HT1080 (cell line): ENCODE data around the gene TSACC. TPM values are rescaled to one million over a fixed set of nuclear protein-coding genes. Genes with fewer than 3 reads are reported as not detected.
"Not testable (repeated sequence)": the region's sequence is repeated elsewhere in the genome, so short reads cannot be mapped to it uniquely, and the experiment has no call there.

Source experiments
- DNase-seq: peaks from one replicate; pipeline ENCODE4 v3.0.0-alpha.2; 2015; ENCODE audit warnings: low read depth
- polyA plus RNA-seq, 2 experiments: library from polyadenylated mRNA; depleted of rRNA; stranded (reverse); fragments of >200 nt; gene quantifications; 2 replicates each; pipeline ENCODE4 v1.2.3, GENCODE V29; 2015
- total RNA-seq: library from RNA; depleted of rRNA; stranded (reverse); fragments of >200 nt; shearing (Covaris generic); gene quantifications from 2 replicates; pipeline ENCODE4 v1.2.3, GENCODE V29; 2014; rRNA removed

The TSACC gene
- total RNA-seq = 0.70 and 0.87 TPM in 2 replicates
- 0.73 and 2.6 TPM in 2 replicates for polyA plus RNA-seq (2015; cell fraction: cytosol; rRNA removed)
- 0.32 TPM in 1 of 2 replicates, not detected in the other for polyA plus RNA-seq (2015; cell fraction: nucleus; rRNA removed)

DNA sequence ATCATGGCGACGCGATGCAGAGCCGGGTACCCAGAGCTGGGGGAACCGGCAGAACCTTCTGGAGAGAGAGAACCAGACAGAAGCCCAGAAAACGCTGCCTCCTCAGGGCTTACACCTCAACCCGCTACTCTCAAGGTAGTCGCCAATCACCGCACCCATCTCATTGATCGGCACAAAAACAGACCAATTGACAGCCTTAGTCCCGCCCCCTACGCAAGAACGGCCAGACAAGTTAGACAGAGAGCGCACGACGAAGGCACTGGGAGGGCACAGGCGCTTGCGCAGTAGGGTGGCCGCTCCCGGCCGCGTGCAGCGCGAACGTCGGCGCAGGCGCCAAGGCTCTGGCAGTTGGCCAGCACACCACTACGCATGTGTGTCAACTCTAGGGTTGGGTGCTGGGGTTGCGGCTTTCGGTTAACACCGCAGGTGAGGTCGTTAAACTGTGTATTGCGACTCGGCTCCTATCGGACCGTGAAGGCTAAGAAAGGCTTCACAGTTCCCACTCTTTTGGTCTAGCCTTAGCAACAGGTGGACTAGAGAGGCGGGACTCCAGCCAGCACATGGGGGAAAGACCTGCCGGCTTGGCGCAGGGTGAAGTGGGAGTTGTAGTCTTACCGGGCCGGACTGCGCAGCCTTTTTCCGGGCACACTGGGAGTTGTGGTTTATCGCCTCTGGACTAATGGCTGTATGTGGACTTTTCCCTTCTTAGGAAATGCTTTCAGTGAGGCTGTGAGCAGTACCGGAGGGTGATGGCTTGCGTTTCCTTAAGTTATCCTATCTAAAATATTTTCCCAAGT is at the start of gene TSACC, which contains the start of gene CCT3:
TSS of gene TSACC (plus strand) at position 347 of the 797 bp plus-strand sequence. CDS start 1,232 bp downstream, outside the sequence.
TSS of gene CCT3 (minus strand) at position 113 of the 797 bp plus-strand sequence. CDS start at position 5, 108 bp downstream.
- peak; percentile 100 for DNase-seq

DNA sequence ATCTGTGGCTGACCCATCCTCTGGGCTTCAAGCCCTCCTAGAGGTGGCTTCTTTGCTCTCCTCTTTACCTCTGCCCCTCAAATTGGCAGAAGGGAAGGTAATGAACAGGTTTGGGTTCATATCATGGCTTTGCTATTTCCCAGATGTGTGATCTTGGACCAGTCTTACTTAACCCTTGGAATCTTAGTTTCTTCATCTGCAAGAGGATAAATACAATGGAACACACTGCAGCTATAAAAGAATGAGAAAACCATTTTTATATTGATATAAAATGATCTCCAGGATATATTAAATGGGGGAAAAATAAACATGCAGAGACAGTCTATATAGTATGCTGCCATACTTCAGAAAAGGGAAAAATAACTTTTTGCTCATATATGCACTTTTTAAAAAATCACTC is 48.5 kb upstream of the TSACC start:
- no peak for DNase-seq

DNA sequence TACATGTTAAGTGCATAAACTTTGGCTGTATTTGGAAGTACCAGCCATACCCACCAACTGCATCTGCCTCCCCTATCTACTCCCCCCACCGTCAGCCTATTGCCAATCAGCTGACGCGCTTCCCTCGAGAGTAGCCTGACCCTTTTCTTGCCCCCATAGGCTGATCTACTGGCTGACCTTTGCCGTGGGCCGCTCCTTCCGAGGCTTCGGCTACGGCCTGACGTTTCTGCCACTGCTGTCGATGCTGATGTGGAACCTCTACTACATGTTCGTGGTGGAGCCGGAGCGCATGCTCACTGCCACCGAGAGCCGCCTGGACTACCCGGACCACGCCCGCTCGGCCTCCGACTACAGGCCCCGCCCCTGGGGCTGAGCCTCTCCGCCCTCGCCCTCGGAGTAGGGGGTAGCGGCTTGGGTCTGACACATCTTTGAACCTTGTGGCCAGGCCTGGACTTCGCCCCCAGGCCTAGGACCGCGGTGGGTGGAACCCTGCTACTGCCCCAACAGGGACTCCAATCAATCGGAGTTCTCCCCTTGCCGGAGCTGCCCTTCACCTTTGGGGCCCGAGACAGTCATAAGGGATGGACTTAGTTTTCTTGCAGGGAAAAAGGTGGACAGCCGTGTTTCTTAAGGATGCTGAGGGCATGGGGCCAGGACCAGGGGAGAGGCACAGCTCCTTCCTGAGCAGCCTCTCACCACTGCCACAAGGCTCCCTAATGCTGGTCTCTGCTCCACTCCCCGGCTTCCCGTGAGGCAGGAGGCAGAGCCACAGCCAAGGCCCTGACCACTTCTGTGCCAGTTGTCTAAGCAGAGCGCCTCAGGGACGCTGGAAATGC is 46.9 kb upstream of the TSACC start:
- peak; percentile 45 for DNase-seq

DNA sequence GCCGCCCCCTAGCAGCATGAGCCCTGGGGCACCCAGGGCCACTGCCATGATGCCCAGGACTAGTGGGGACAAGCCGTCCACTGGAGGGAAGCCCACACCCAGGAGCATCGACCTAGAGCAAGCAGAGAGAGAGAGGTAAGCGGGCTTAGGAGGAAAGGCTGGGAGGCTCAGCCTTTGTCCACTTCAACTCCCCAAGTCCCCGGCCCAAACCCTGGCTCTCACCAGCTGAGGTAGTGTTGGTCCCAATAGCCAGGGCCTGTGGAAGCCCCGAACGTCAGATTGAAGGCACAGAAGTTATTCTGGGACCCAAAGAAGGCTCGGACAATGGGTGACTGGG is 45.3 kb upstream of the TSACC start:
- no peak for DNase-seq

DNA sequence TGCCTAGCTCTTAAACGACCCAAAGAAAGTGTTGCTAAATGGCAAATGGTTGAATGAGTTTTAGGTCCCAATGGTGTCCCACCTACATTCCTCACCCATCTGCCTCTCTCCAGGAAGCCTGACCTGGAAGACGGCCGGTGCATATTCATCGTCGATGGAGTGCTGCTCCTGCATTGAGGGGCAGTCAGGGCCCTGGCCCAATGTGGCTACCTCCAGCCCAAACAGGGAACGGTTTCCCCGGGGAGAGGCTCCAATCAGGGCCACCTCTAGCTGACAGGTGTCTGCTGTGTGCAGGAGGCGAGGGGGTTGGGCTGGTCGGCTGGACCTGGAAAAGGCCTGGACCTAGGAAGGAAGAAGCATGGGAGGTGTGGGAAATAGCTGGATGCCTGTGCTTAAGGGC is 44.4 kb upstream of the TSACC start:
- DNase-seq = no peak

DNA sequence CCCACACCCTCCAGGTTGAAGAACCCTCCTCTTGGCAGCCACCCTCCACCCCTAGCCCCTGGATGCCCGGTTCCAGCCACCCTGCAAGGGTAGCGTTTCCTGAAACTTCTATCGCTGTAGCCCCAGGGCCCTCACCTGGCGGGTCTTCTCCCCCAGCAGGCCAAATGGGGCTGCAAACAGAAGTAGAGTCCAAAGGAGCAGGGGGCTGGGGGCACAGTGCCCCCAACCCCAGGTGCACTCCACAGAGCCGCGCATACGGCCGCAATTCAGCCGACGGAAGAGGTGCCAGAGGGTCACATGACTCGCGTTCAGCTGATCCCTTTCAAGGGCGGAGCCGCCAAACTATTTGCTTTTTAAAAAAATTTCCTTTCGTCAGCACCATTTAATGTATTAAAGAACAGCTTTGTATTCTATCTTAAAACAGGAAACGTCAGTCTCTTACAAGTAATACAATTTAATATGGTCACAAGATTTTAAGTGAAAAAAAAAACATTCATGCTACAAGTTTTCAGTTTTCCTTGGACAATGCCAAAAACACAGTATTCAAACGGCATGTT is 42.9 kb upstream of the TSACC start, which contains the start of gene GLMP:
TSS of gene GLMP (minus strand) at position 289 of the 557 bp plus-strand sequence. CDS start at position 255, 34 bp downstream.
- peak; percentile 41 for DNase-seq

DNA sequence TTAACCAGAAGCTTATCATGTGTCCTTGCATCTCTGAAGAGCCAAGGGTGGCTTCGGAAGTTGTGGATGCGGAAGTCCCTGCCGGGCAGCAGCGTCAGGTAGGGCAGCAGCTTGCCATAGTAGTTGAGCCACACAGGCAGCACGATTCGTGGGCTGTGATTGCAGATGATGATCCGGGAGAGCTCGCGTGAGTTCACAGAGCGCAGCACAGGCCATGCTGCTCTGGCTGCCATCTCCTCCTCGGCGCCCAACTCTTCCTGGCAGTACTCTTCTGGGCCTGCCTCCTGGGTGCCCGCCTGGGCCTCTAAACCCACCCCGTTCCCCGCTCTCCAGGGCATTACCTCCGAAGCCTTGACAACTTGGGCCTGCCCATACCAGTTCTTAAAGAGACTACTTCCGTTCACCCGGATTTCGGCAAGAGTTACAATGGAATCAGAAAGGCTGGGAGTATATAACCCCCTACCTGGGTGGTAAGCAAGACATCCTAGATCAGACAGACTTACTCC is 39.4 kb upstream of the TSACC start, which contains the start of gene VHLL:
TSS of gene VHLL (minus strand) at position 456 of the 506 bp plus-strand sequence. CDS start at position 338, 118 bp downstream.
- no peak for DNase-seq

DNA sequence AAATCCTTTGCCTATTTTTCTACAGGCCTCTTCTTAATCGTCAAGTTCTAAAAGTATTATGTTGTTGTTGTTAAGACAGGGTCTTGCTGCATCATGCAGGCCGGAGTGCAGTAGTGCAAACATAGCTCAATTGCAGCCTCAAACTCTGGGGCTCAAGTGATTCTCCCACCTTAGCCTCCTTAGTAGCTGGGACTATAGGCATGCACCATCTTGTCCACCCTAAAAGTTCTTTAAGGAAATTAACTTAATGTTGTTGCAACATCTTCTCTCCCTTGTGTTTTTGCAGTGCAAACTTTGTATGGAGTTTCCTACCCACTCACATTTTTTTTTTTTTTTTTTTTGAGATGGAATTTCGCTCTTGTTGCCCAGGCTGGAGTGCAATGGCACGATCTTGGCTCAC is 35.1 kb upstream of the TSACC start:
- DNase-seq = no peak

DNA sequence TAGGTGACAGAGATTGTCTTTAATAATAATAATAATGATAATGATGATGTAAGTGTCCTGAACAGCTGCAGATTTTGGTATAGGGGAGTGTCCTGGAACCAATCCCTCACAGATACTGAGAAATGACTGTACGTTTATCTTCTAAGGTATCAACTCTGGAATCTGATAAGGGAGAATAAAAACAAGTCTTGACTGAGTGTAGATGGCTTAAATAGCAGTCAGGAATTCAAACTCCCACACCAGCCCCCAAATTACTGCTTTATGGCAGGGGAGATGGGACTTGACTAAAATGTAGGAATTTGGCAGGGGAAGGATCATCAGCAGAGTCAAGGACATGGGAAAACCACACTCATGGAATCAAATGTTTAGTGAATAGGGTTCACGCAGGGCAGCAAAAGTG is 33.1 kb upstream of the TSACC start:
- no peak for DNase-seq

DNA sequence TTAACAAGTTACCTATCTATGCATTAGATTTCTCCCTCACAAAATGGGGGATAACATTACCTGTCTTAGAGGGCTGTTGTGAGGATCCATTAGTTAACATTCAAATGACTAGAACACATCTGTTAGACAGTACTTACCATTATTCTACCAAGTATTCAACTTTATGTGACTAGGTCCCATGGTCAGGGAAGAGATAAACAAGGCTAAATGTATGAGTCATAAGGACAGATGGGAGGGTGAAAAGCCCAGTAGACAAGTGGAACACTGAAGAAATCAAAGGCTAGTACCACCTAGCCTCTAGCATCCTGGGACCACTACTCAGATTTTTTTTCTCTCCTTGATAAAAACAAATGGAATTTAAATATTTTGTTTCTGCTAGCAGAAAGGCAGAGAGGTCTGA is 30.2 kb upstream of the TSACC start:
- DNase-seq = no peak

DNA sequence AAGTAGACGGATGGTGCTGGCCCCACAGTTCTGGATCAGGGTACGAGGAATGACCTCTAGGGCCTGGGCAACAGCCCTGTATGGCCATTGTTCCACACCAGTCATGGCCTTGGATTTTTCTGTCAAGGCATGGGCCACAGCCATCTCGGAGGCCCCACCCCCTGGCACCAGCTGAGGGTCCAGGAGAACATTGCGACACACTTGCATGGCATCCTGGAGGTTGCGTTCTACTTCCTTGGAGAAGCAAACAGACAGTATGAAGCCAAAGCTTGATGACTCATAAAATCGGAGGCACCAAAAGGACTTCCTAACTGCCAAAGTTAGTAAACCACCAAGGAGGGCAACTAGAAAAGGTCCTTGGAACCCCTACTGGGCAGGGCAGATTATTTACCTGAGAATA is 27.4 kb upstream of the TSACC start:
- DNase-seq = peak; percentile 62

DNA sequence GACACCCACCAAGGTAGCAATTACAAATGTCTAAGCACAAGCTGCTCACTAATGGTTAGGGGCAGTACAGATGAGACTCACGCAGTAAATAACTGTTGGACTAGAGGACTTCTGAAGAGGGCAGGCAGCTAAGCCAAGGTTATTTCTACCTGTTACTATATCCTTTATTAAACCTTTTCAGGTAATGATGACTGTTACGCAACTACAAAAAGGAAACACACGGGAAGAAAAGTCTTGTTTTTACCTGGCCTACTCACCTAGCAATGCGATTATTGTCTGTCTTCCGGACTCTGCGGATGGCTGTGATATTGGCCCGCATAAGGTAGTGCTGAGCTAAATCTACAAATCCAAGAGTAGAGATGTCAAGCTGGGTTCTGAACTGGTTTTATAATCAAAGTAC is 21.4 kb upstream of the TSACC start:
- no peak for DNase-seq

DNA sequence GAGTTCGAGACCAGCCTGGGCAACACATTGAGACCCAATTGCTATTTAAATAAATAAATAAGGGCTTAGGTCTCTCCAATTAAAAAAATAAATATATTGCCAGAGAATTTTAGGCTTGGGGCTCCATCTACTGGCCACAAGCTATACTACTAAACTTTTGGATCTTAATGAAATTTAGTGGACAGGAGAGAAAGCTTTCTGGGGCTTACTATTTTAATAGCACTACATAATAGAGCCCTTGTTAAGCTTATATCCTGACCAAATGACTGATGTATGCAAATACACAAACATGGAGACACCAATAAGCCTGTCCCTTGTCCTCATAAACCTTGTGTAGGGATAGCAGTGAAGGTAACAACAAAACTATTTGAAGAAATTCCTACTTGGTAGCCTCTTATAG is 18.7 kb upstream of the TSACC start:
- DNase-seq = no peak

DNA sequence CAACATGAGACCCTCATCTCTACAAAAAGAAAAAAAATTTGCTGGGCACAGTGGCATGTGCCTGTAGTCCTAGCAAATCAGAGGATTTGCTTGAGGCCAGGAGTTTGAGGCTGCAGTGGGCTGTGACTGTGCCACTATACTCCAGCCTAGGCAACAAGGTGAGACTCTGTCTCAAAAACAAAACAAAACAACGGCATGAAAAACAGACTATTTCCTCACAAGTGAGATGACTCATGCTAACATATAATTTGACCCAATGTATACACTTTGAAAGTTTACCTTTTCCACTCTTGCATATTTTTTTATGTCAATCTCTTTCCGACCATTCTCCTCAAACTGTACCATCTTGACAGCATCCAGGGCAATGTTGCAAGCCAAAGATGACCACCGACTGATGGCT is 17.8 kb upstream of the TSACC start:
- DNase-seq = no peak

DNA sequence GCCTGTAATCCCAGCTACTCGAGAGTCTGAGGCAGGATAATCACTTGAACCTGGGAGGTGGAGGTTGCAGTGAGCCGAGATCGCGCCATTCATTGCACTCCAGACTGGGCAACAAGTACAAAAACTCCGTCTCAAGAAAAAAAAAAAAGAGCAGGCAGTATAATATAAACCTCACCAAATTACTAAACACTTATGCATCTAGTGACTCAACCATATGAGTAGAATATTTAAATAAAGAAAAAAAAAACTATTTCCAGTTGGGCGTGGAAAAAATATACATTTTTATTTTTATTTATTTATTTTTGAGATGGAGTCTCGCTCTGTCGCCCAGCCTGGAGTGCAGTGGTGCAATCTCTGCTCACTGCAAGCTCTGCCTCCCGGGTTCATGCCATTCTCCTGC is 15.1 kb upstream of the TSACC start:
- not testable (repeated sequence) for DNase-seq

DNA sequence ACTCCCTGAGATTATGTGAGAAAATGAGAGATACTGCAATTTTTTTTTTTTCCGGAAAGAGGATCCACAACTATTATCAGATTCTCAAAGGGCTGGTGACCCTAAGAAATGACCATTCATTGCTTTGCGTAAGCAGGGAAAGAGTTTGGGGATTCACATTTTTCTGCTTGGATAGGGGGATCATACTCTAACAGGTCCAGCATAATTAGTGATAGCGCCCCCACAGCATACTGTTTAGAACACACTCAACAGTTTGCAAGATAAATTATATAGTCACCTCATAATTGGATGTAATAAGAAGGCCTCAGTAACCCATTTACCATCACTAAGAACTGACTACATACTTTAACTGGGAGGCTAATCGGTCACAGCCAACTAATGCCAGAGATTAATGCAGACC is 2.1 kb upstream of the TSACC start:
- DNase-seq = no peak

DNA sequence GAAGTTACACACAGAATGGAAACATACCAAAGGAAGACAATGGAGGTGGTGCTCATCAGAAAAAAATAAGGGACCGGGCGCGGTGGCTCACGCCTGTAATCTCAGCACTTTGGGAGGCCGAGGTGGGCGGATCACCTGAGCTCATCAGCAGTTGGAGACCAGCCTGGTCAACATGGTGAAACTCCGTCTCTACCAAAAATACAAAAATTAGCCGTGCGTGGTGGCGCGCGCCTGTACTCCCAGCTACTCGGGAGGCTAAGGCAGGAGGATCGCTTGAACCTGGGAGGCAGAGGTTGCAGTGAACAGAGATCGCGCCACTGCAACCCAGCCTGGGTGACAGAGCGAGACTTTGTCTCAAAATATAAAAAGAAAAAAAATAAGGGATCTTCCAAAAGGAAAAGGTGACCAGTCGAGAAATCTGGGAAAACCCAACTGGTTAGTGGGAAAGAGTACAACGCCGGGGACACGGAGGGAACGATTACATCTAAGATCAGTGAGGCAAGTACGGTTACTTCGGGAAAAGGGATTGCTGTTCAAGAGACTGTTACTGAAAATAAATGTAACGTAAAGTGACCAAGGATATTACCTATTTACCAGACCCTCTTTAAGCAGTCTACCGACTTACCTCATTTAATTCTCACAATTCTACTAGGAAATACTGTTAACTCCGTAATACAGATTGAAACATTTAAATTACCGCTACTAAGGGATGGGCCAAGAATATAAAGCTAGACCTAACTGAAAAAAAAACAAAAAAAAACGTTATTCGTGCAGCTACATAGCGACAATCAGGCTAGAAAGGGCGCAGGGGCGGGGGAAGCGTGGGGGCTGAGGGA is 1.1 kb upstream of the TSACC start:
- no peak for DNase-seq

DNA sequence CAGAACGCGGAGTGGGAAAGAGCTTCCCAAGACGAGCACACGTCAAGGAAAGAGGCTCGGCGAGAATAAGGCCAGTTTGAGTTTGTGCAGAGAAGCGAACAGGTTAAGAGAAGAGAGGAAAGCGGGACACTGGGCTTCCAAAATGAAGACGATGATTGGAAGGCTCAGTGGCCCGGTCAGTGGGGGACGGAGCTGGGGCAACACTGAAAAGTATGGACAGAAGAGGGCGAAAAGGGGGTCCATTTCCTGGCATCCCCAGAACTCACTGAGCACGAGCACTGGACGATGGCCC is 492 bp upstream of the TSACC start:
- no peak for DNase-seq

DNA sequence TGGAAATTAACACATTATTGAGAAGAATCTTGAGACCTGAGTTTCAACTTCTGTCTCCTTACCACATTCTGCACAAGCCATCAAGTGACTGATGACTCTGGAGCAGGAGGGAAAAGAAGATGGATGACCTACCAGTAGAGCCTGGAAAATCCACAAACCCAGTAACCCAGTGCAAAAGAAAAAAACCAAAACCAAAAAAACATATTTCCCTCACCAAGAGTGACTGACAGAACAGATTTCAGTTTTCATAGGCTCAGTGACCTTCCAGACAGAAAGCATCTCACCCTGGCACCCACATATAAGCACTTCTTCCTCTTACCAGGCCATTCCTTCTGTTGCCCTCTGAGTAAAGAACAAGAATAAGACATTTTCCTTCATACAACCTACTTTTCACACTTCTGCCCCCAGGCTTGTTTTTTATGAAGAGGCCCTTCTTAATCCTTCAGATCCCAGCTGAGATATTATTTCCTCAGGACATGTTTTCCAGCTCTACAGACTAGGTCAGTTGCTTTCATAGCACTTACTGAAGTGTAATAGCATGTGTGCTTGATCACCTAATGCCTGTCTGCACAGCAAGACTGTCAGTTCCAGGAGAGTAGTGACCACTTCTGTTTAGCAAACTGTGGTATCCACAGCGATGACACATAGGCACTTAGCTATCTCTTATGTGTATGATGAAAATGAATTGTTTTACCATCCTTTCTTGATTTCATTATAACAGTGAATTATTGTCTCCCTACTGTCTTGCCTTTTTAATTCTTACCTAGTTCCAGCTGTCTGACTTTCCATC is 4.0 kb downstream of the TSACC start:
- no peak for DNase-seq

DNA sequence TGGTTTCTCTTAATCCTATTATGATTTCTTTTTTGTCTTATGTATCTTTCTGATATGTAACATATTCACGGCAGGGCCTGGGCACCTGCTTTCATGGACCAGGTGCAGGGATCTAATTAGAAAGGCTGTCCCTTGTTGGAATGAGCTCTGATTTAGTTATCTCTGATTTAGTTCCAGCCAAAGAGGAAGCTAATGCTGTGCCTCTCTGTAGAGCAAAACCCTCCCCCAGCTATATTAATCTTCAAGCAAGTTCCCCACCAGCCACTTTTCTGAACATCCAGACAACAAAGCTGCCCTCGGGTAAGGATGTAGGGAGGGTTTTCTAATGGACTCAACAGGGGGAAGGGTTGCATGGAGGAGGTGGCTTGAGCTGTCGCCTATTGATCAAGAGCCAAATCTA is 6.1 kb downstream of the TSACC start:
- DNase-seq = no peak
